GM23338 (cell line): Measurements from ENCODE around the gene FARSA. TPM values are rescaled to one million over a fixed set of nuclear protein-coding genes. Genes with fewer than 3 reads are reported as not detected.

Source experiments
- ATAC-seq: fragments of 200-7000 bp; cut with Tn5 transposase; 3 replicates; pipeline ENCODE4 v1.9.1; 2020
- DNase-seq: peaks from one replicate; pipeline ENCODE4 v3.0.0-alpha.2; 2015; ENCODE audit warnings: low spot score
- H2AFZ ChIP-seq: fragments of 200-600 bp; sonication (generic); 2 replicates; pipeline ENCODE4 v1.8.0; 2016; ENCODE audit warnings: antibody characterized with exemption, mild to moderate bottlenecking, moderate library complexity
- H3F3A ChIP-seq: fragments of 200-600 bp; sonication (generic); replicated peaks from 2 replicates; pipeline ENCODE4 v1.8.0; 2017; ENCODE audit warnings: antibody characterized with exemption, mixed run types, low read depth
- H3K27ac ChIP-seq: fragments of 200-600 bp; sonication (generic); 2 replicates; pipeline ENCODE4 v1.6.1; 2016; ENCODE audit warnings: low read depth
- H3K27me3 ChIP-seq: fragments of 200-600 bp; sonication (generic); 2 replicates; pipeline ENCODE4 v1.8.0; 2016; ENCODE audit warnings: mild to moderate bottlenecking, mixed run types, moderate library complexity; ENCODE audit not compliant: insufficient read depth
- H3K36me3 ChIP-seq: fragments of 200-600 bp; sonication (generic); 2 replicates; pipeline ENCODE4 v1.8.0; 2016; ENCODE audit warnings: mild to moderate bottlenecking; ENCODE audit not compliant: insufficient read depth
- H3K4me1 ChIP-seq: fragments of 200-600 bp; sonication (generic); 2 replicates; pipeline ENCODE4 v1.8.0; 2016; ENCODE audit warnings: mild to moderate bottlenecking, moderate library complexity; ENCODE audit not compliant: insufficient read depth
- H3K4me2 ChIP-seq: fragments of 200-600 bp; sonication (generic); 2 replicates; pipeline ENCODE4 v1.7.1; 2017; ENCODE audit warnings: mixed run types
- H3K4me3 ChIP-seq: fragments of 200-600 bp; sonication (generic); 2 replicates; pipeline ENCODE4 v1.6.1; 2016; ENCODE audit warnings: mixed run types
- H3K79me2 ChIP-seq: fragments of 200-600 bp; sonication (generic); replicated peaks from 2 replicates; pipeline ENCODE4 v1.8.0; 2017; ENCODE audit warnings: mild to moderate bottlenecking; ENCODE audit not compliant: insufficient read depth
- H3K9me2 ChIP-seq: fragments of 200-600 bp; sonication (generic); 2 replicates; pipeline ENCODE4 v1.8.0; 2017; ENCODE audit not compliant: insufficient read depth
- H4K20me1 ChIP-seq: fragments of 200-600 bp; sonication (generic); replicated peaks from 2 replicates; pipeline ENCODE4 v1.8.0; 2017; ENCODE audit warnings: mild to moderate bottlenecking; ENCODE audit not compliant: insufficient read depth
- H3K27ac Mint-ChIP-seq: 2 replicates; pipeline ENCODE4 v1.8.0; 2020; ENCODE audit warnings: inconsistent platforms, mild to moderate bottlenecking, moderate library complexity, mixed read lengths
- H3K27me3 Mint-ChIP-seq: 3 replicates; pipeline ENCODE4 v1.8.0; 2022; ENCODE audit warnings: low read depth, mild to moderate bottlenecking, moderate library complexity, mixed read lengths, inconsistent platforms; ENCODE audit not compliant: insufficient read depth, poor library complexity
- H3K36me3 Mint-ChIP-seq: 3 replicates; pipeline ENCODE4 v1.8.0; 2021; ENCODE audit warnings: low read depth, mild to moderate bottlenecking, inconsistent platforms, moderate library complexity, mixed read lengths
- H3K4me1 Mint-ChIP-seq: 3 replicates; pipeline ENCODE4 v1.8.0; 2020; ENCODE audit warnings: mild to moderate bottlenecking, inconsistent platforms, mixed read lengths
- H3K4me3 Mint-ChIP-seq: 3 replicates; pipeline ENCODE4 v1.8.0; 2021; ENCODE audit warnings: moderate library complexity, mild to moderate bottlenecking, inconsistent platforms, mixed read lengths
- H3K9me3 Mint-ChIP-seq: 3 replicates; pipeline ENCODE4 v1.8.0; 2020; ENCODE audit warnings: moderate library complexity, mild to moderate bottlenecking, inconsistent platforms, mixed read lengths
- CREB1 ChIP-seq: fragments of 250-450 bp; sonication (Bioruptor Pico); IDR thresholded peaks from 2 replicates; pipeline ENCODE4 v1.5.0; 2020; ENCODE audit warnings: low read depth, mild to moderate bottlenecking, moderate library complexity
- CTCF ChIP-seq, 2 experiments: fragments of 200-600 bp in 1 of 2; sonication (generic) in 1 of 2; conservative IDR thresholded peaks; 2 replicates each; pipeline versions ENCODE4 v1.5.1 to v1.6.1; 2016 to 2017; ENCODE audit warnings: antibody characterized with exemption in 2 of 2, low read depth in 2 of 2, mild to moderate bottlenecking in 2 of 2, moderate library complexity in 1 of 2
- ETS1 ChIP-seq: IDR thresholded peaks from 2 replicates; pipeline ENCODE4 v1.6.1; 2016; ENCODE audit warnings: antibody characterized with exemption
- EZH2 ChIP-seq: fragments of 200-600 bp; sonication (generic); IDR thresholded peaks from one replicate; pipeline ENCODE4 v1.8.0; 2017; ENCODE audit warnings: antibody characterized with exemption, mild to moderate bottlenecking, low read depth; ENCODE audit not compliant: unreplicated experiment
- EZH2phosphoT487 ChIP-seq: fragments of 200-600 bp; sonication (generic); IDR thresholded peaks from one replicate; pipeline ENCODE4 v1.8.1; 2018; ENCODE audit warnings: antibody characterized with exemption; ENCODE audit not compliant: unreplicated experiment
- JUNB ChIP-seq: IDR thresholded peaks from one replicate; pipeline ENCODE4 v1.6.1; 2016; ENCODE audit warnings: antibody characterized with exemption; ENCODE audit not compliant: unreplicated experiment
- NANOG ChIP-seq: IDR thresholded peaks from 2 replicates; pipeline ENCODE4 v1.6.1; 2016; ENCODE audit warnings: antibody characterized with exemption, borderline replicate concordance
- POLR2AphosphoS5 ChIP-seq: IDR thresholded peaks from 2 replicates; pipeline ENCODE4 v1.6.1; 2016; ENCODE audit warnings: antibody characterized with exemption, low read depth
- REST ChIP-seq: IDR thresholded peaks from one replicate; pipeline ENCODE4 v1.6.1; 2018; ENCODE audit warnings: antibody characterized with exemption; ENCODE audit not compliant: unreplicated experiment
- STAT1 ChIP-seq: IDR thresholded peaks from one replicate; pipeline ENCODE4 v1.6.1; 2016; ENCODE audit warnings: antibody characterized with exemption; ENCODE audit not compliant: unreplicated experiment
- ZNF114 ChIP-seq: fragments of 250-450 bp; sonication (Bioruptor Pico); IDR thresholded peaks from 2 replicates; pipeline ENCODE4 v1.5.0; 2020; ENCODE audit warnings: mild to moderate bottlenecking, moderate library complexity
- ZNF331 ChIP-seq: fragments of 250-450 bp; sonication (Bioruptor Pico); IDR thresholded peaks from 2 replicates; pipeline ENCODE4 v1.5.0; 2020; ENCODE audit warnings: low read depth, mild to moderate bottlenecking, moderate library complexity
- polyA plus RNA-seq: library from polyadenylated mRNA; unstranded; fragments of >200 nt; fragmentation: Nextera tagmentation; extraction: Ambion mirVana; gene quantifications from 2 replicates; pipeline ENCODE4 v1.2.1, GENCODE V29; 2016
- total RNA-seq: library from RNA; depleted of rRNA; stranded (reverse); fragments of >200 nt; shearing (Covaris generic); gene quantifications from 2 replicates; pipeline ENCODE4 v1.2.3, GENCODE V29; 2014
- TF ChIP-seq, protein P1 (sequence below): fragments of 250-450 bp; sonication (Bioruptor Pico); IDR thresholded peaks from 2 replicates; pipeline ENCODE4 v1.5.0; 2020; ENCODE audit warnings: mild to moderate bottlenecking, moderate library complexity

Gene FARSA
- total and polyA plus RNA-seq, 2 experiments from 2014 or later, result 74.7 to 86.4 TPM

DNA sequence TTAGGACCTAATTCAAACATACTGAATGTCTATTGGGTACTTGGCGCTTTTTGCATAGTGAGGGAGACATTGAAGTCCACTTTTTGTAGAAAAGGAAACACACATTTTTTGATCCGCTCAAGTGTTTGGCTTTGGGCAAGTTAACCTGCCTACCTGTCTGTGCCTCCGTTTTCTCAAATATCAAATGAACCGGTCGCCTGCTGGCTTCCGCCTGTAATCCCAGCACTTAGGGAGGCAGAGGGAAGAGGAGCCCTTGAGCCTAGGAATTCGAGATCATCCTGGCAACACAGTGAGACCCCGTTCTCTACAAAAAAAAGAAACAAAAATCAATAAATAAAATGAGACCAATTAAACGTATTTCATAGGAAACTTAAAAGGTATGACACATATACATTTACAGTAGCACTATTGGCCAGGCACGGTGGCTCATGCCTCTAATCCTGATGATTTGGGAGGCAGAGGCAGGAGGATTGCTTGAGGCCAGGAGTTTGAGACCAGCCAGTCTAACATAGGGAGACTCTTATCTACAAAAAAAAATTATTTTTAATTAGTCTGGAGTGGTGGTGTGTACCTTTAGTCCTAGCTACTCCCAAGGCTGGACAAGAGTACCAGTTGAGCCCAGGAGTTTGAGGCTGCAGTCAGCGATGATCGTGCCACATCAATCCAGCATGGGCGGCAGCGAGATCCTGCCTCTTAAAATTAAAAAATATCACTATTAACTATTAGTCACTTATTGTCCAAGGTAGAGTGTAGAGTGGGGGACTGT lies 13.4 kb upstream of the FARSA start:
- H3K36me3 ChIP-seq, result peaks cover 40% of the 10 kb centered on the region

More for the DNA sequence above, 13.4 kb upstream of the FARSA start:
- Histone ChIP-seq H2AFZ (no peak overlapping the region), H3K4me3 (peak overlapping the region; percentile 77), H3F3A (peaks cover 40% of the 10 kb centered on the region), H3K9me2 (no peaks in the 10 kb centered on the region), H3K79me2 (peaks cover 18% of the 10 kb centered on the region), H4K20me1 (peaks cover 17% of the 10 kb centered on the region), H3K27ac (peak overlapping the region; percentile 98), H3K4me1 (peaks cover 14% of the 10 kb centered on the region), H3K4me2 (peak overlapping the region; percentile 82), H3K27me3 (no peaks in the 10 kb centered on the region)
- H3K27me3 Mint-ChIP-seq, result peaks cover 31% of the 10 kb centered on the region
- DNase-seq, result no peak
- peaks cover 88% of the 10 kb centered on the region for H3K36me3 Mint-ChIP-seq
- TF ChIP-seq CREB1 (CRISPR knock-in tag) (no peak), CTCF (conservative IDR thresholded peaks at IDR 0.05; ENCODE audit: low read depth in 2 of 2) (no peak), ZNF114 (CRISPR knock-in tag) (no peak), EZH2phosphoT487 (no peak), EZH2 (no peak), STAT1 (no peak), REST (no peak), ETS1 (no peak), JUNB (no peak), ZNF331 (CRISPR knock-in tag) (no peak), NANOG (no peak), POLR2AphosphoS5 (no peak)
- TF ChIP-seq, protein P1, sequence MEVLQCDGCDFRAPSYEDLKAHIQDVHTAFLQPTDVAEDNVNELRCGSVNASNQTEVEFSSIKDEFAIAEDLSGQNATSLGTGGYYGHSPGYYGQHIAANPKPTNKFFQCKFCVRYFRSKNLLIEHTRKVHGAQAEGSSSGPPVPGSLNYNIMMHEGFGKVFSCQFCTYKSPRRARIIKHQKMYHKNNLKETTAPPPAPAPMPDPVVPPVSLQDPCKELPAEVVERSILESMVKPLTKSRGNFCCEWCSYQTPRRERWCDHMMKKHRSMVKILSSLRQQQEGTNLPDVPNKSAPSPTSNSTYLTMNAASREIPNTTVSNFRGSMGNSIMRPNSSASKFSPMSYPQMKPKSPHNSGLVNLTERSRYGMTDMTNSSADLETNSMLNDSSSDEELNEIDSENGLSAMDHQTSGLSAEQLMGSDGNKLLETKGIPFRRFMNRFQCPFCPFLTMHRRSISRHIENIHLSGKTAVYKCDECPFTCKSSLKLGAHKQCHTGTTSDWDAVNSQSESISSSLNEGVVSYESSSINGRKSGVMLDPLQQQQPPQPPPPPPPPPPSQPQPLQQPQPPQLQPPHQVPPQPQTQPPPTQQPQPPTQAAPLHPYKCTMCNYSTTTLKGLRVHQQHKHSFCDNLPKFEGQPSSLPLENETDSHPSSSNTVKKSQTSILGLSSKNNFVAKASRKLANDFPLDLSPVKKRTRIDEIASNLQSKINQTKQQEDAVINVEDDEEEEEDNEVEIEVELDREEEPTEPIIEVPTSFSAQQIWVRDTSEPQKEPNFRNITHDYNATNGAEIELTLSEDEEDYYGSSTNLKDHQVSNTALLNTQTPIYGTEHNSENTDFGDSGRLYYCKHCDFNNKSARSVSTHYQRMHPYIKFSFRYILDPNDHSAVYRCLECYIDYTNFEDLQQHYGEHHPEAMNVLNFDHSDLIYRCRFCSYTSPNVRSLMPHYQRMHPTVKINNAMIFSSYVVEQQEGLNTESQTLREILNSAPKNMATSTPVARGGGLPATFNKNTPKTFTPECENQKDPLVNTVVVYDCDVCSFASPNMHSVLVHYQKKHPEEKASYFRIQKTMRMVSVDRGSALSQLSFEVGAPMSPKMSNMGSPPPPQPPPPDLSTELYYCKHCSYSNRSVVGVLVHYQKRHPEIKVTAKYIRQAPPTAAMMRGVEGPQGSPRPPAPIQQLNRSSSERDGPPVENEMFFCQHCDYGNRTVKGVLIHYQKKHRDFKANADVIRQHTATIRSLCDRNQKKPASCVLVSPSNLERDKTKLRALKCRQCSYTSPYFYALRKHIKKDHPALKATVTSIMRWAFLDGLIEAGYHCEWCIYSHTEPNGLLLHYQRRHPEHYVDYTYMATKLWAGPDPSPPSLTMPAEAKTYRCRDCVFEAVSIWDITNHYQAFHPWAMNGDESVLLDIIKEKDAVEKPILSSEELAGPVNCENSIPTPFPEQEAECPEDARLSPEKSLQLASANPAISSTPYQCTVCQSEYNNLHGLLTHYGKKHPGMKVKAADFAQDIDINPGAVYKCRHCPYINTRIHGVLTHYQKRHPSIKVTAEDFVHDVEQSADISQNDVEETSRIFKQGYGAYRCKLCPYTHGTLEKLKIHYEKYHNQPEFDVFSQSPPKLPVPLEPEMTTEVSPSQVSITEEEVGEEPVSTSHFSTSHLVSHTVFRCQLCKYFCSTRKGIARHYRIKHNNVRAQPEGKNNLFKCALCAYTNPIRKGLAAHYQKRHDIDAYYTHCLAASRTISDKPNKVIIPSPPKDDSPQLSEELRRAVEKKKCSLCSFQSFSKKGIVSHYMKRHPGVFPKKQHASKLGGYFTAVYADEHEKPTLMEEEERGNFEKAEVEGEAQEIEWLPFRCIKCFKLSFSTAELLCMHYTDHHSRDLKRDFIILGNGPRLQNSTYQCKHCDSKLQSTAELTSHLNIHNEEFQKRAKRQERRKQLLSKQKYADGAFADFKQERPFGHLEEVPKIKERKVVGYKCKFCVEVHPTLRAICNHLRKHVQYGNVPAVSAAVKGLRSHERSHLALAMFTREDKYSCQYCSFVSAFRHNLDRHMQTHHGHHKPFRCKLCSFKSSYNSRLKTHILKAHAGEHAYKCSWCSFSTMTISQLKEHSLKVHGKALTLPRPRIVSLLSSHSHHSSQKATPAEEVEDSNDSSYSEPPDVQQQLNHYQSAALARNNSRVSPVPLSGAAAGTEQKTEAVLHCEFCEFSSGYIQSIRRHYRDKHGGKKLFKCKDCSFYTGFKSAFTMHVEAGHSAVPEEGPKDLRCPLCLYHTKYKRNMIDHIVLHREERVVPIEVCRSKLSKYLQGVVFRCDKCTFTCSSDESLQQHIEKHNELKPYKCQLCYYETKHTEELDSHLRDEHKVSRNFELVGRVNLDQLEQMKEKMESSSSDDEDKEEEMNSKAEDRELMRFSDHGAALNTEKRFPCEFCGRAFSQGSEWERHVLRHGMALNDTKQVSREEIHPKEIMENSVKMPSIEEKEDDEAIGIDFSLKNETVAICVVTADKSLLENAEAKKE (CRISPR knock-in tag), result no peak
- no peaks in the 10 kb centered on the region; the same call in 1 of the 3 replicates for H3K9me3 Mint-ChIP-seq
- H3K4me3 Mint-ChIP-seq, result peak overlapping the region; percentile 95
- peak; percentile 5; the same call in 1 of the 3 replicates for ATAC-seq
- peaks cover 11% of the 10 kb centered on the region for H3K4me1 Mint-ChIP-seq
- peak overlapping the region; percentile 99 for H3K27ac Mint-ChIP-seq
